Colonic mucosa (tissue), 4 donors: ENCODE results near the gene C1orf174. TPM values are rescaled to one million over a fixed set of nuclear protein-coding genes. Genes with fewer than 3 reads are reported as not detected.

Experiments
- DNase-seq: peaks from one replicate; pipeline ENCODE4 v3.0.0-alpha.2; 2020
- H3K27ac ChIP-seq: fragments of 200-600 bp; one replicate; pipeline ENCODE4 v1.8.0; 2021
- H3K27me3 ChIP-seq: fragments of 200-600 bp; one replicate; pipeline ENCODE4 v1.8.0; 2021
- H3K36me3 ChIP-seq: fragments of 200-600 bp; one replicate; pipeline ENCODE4 v1.8.0; 2021
- H3K4me1 ChIP-seq: fragments of 200-600 bp; one replicate; pipeline ENCODE4 v1.8.0; 2021; ENCODE audit warnings: mild to moderate bottlenecking
- H3K4me3 ChIP-seq: fragments of 200-600 bp; one replicate; pipeline ENCODE4 v1.8.0; 2021
- H3K9ac ChIP-seq, 2 donors: one replicate each; pipeline ENCODE4 v1.7.0; 2013; ENCODE audit warnings: control low read depth in 2 of 2, low read depth in 2 of 2, low read length in 2 of 2
- H3K9me3 ChIP-seq: fragments of 200-600 bp; one replicate; pipeline ENCODE4 v1.8.0; 2021
- intact Hi-C: fragments of 100-400 bp; cut with DNase I; formaldehyde crosslinking; loops from one replicate; pipeline ENCODE4 v1.14.1; 2022
- total RNA-seq, 2 donors: library from RNA; stranded (reverse); fragmentation: NEBNext Ultra II Directional in 1 of 2; extraction: Animal tissue kit (Norgen Biotek cat#: 25700) in 1 of 2; gene quantifications; one replicate each; pipeline ENCODE4 v1.2.1, GENCODE V29; 2021
- TF ChIP-seq, protein P1 (sequence below): fragments of 200-600 bp; IDR thresholded peaks from one replicate; pipeline ENCODE4 v1.8.0; 2022; ENCODE audit warnings: antibody characterized with exemption, mild to moderate bottlenecking
- donor health status: healthy.
- donor health status: DM: no; HTN: no; CAD: no.
- donor health status: DM: no; HTN: no; CAD: no.

The C1orf174 gene
- total RNA-seq, 2 donors from 2014 or later = 19.4 to 32.8 TPM

- DNase-seq = no peak
- no peak overlapping the region for H3K4me3 ChIP-seq
- no peaks in the 10 kb centered on the region for H3K4me1 ChIP-seq
- H3K27ac ChIP-seq = no peak overlapping the region
- H3K36me3 ChIP-seq = peaks cover 5% of the 10 kb centered on the region
- TF ChIP-seq, protein P1, sequence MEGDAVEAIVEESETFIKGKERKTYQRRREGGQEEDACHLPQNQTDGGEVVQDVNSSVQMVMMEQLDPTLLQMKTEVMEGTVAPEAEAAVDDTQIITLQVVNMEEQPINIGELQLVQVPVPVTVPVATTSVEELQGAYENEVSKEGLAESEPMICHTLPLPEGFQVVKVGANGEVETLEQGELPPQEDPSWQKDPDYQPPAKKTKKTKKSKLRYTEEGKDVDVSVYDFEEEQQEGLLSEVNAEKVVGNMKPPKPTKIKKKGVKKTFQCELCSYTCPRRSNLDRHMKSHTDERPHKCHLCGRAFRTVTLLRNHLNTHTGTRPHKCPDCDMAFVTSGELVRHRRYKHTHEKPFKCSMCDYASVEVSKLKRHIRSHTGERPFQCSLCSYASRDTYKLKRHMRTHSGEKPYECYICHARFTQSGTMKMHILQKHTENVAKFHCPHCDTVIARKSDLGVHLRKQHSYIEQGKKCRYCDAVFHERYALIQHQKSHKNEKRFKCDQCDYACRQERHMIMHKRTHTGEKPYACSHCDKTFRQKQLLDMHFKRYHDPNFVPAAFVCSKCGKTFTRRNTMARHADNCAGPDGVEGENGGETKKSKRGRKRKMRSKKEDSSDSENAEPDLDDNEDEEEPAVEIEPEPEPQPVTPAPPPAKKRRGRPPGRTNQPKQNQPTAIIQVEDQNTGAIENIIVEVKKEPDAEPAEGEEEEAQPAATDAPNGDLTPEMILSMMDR = no peak
- H3K9ac ChIP-seq = no peak overlapping the region
- no peaks in the 10 kb centered on the region for H3K27me3 ChIP-seq
- intact Hi-C loops = no loop called here
- no peaks in the 10 kb centered on the region for H3K9me3 ChIP-seq
Measured at GRCh38 chr1:3889936-3890335, 10.1 kb downstream of the C1orf174 start.

DNA sequence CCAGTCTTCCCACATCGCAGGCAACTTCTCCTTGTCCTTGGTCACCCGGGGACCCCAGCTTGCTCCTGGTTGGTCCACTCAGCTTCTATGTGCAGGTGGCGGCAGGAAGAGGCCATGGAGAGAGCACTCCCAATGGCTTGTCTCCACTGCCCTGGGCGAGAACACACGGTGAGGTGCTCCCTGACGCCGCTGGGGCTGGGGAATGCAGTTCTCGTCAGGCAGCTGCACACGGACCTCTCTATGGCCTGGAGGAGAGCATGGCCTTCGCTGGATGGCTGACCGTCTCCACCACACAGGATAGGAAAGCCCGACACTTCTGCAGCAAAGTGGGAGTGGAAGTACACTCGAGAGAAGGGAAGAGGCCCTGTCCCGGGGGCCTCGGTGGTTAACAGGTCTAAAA lies 11.8 kb downstream of the C1orf174 start:
- TF ChIP-seq, protein P1 = no peak
- DNase-seq = no peak
- H3K27me3 ChIP-seq = no peaks in the 10 kb centered on the region
- no peak overlapping the region for H3K9ac ChIP-seq
- H3K4me1 ChIP-seq = no peaks in the 10 kb centered on the region
- no peaks in the 10 kb centered on the region for H3K9me3 ChIP-seq
- H3K4me3 ChIP-seq = no peak overlapping the region
- intact Hi-C loops = no loop called here
- peaks cover 5% of the 10 kb centered on the region for H3K36me3 ChIP-seq
- no peak overlapping the region for H3K27ac ChIP-seq

DNA sequence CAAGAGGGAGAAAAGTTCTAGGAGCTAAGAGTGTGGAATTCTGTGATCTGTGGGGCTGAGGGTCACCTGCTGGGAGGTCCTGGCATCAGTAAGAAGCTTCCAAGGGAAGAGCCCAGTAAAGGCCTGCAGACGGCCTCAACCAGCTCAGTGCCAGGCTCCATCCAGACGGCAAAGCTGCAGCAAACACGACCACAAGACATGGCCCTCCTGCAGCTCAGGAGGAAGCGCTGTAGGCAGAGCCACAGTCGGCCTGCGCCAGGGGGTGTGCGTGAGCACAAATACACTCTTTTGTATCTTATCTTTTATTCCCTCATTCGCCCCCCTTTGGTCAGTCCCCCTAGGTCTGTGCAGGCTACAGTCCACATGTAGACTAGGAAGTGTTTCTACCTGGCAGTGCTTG lies 13.4 kb downstream of the C1orf174 start:
- no peak for DNase-seq

GRCh38 chr1:3886106-3886670 lies 13.9 kb downstream of the C1orf174 start:
- H3K4me3 ChIP-seq = no peak overlapping the region
- H3K27ac ChIP-seq = no peak overlapping the region
- H3K36me3 ChIP-seq = peaks cover 5% of the 10 kb centered on the region
- H3K27me3 ChIP-seq = no peaks in the 10 kb centered on the region
- no peaks in the 10 kb centered on the region for H3K9me3 ChIP-seq
- no peak for DNase-seq
- intact Hi-C loops = no loop called here
- H3K4me1 ChIP-seq = no peaks in the 10 kb centered on the region
- TF ChIP-seq, protein P1 = no peak
- H3K9ac ChIP-seq = no peak overlapping the region

More for the DNA sequence above, 13.4 kb downstream of the C1orf174 start:
- no peak overlapping the region for H3K9ac ChIP-seq
- peaks cover 5% of the 10 kb centered on the region for H3K36me3 ChIP-seq
- no peak overlapping the region for H3K4me3 ChIP-seq
- H3K27me3 ChIP-seq = no peaks in the 10 kb centered on the region
- no peak overlapping the region for H3K27ac ChIP-seq
- intact Hi-C loops = no loop called here
- H3K9me3 ChIP-seq = no peaks in the 10 kb centered on the region
- TF ChIP-seq, protein P1 = no peak
- H3K4me1 ChIP-seq = no peaks in the 10 kb centered on the region

DNA sequence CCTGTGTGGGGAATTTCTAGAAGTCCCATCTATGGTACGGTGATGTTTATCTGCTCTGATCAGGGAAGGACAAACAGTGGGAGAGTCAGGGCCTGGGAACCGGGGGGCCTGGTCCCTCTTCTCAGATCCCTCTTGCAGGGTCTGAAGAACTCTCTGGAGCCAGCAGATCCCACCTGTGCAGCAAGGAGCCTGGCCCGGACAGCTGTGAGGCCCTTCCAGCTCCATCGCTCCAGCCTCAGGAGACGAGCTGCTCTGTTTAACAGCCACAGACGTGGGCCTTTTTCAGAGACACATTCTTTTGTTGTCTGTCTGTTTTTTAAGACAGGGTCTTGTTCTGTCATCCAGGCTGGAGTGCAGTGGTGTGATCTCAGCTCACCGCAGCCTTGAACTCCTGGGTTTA lies 14.5 kb downstream of the C1orf174 start:
- TF ChIP-seq, protein P1 = no peak
- Histone ChIP-seq H3K4me3 (no peak overlapping the region), H3K27ac (no peak overlapping the region), H3K4me1 (no peaks in the 10 kb centered on the region), H3K36me3 (peaks cover 5% of the 10 kb centered on the region), H3K9ac (no peak overlapping the region), H3K27me3 (no peaks in the 10 kb centered on the region), H3K9me3 (no peaks in the 10 kb centered on the region)
- no peak for DNase-seq
- intact Hi-C loops = no loop called here
